ENCODE data around the gene CNOT6. TPM values are rescaled to one million over a fixed set of nuclear protein-coding genes. Genes with fewer than 3 reads are reported as not detected.

The CNOT6 gene
- polyA plus RNA-seq, 1 of the 3 experiments (the other 2 are of a cell fraction): 17.1 TPM

- ChIA-PET POLR2A (no interaction called here), CTCF (no interaction called here)
- H3F3A ChIP-seq (replicated peaks; ENCODE audit: insufficient read depth): no peaks in the 10 kb centered on the region
- no peaks in the 10 kb centered on the region for H3K36me3 ChIP-seq (replicated peaks in 1 of 2; ENCODE audit: control insufficient read depth in 1 of 2, insufficient read depth in 2 of 2, low read length in 1 of 2)
- no peak overlapping the region for H3K4me2 ChIP-seq
- H3K9ac ChIP-seq: no peak overlapping the region
- peaks cover 85% of the 10 kb centered on the region for H4K20me1 ChIP-seq (ENCODE audit: insufficient read depth)
- H3K9me2 ChIP-seq: no peaks in the 10 kb centered on the region
- H2AFZ ChIP-seq (ENCODE audit: low read depth): no peak overlapping the region
- H3K27ac ChIP-seq (ENCODE audit: low read depth in 2 of 2, low read length in 1 of 2): no peak overlapping the region
- 94% methylated on average over 5 of the region's 5 CpGs for WGBS (ENCODE audit: low lambda C conversion rate)
- no peaks in the 10 kb centered on the region for H3K9me3 ChIP-seq
- H3K27me3 ChIP-seq (ENCODE audit: insufficient read depth): no peaks in the 10 kb centered on the region
- no peaks in the 10 kb centered on the region for H3K4me1 ChIP-seq (ENCODE audit: control insufficient read depth in 1 of 2, insufficient read depth in 2 of 2, low read depth in 1 of 2, low read length in 1 of 2)
- no peak for TF ChIP-seq EP300 (IDR thresholded peaks at IDR 0.05; ENCODE audit: borderline replicate concordance in 1 of 2, low read depth in 1 of 2, low read length in 1 of 2)
- no peak for TF ChIP-seq YY1 (IDR thresholded peaks at IDR 0.05; ENCODE audit: low read depth)
- no peak for TF ChIP-seq TCF12 (IDR thresholded peaks at IDR 0.05)
- TF ChIP-seq USF1 (IDR thresholded peaks at IDR 0.05; ENCODE audit: borderline replicate concordance, low read depth): no peak
- no peak overlapping the region for H3K4me3 ChIP-seq (ENCODE audit: low read depth in 2 of 2, low read length in 1 of 2)
- DNase-seq: no peak
- H3K79me2 ChIP-seq (ENCODE audit: insufficient read depth): peaks cover 99% of the 10 kb centered on the region
Observed at GRCh38 chr5:180516440-180516839, 22.3 kb downstream of the CNOT6 start.

DNA sequence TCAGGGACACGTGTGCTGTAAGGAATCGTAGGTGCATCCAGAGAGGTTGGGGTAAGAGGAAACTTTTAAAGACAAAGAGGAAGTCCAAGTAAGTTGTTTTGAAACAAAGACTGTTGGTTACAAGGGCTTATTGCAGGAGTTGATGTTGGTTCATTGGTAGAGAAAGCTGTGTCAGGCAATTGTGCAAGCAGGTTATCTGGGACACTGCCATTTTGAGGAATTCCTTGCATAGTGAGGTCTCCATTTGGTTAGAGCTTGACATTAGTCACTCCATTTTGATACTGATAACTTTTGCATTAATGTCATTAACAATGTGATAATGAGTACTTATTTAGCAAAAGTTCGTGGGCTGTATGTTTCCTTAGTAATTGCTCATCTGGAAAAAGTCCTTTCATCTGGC, 24.9 kb downstream of the CNOT6 start:
- H3K27ac ChIP-seq (ENCODE audit: low read depth in 2 of 2, low read length in 1 of 2): no peak overlapping the region
- peaks cover 0 to 10% of the 10 kb centered on the region in 2 experiments; a peak in 2 of 4 replicates for H3K4me1 ChIP-seq (ENCODE audit: control insufficient read depth in 1 of 2, insufficient read depth in 2 of 2, low read depth in 1 of 2, low read length in 1 of 2)
- H3F3A ChIP-seq (replicated peaks; ENCODE audit: insufficient read depth): no peaks in the 10 kb centered on the region
- peaks cover 90% of the 10 kb centered on the region for H4K20me1 ChIP-seq (ENCODE audit: insufficient read depth)
- no peak overlapping the region for H3K9ac ChIP-seq
- H3K79me2 ChIP-seq (ENCODE audit: insufficient read depth): peaks cover 99% of the 10 kb centered on the region
- no peaks in the 10 kb centered on the region for H3K27me3 ChIP-seq (ENCODE audit: insufficient read depth)
- TF ChIP-seq, protein P1, sequence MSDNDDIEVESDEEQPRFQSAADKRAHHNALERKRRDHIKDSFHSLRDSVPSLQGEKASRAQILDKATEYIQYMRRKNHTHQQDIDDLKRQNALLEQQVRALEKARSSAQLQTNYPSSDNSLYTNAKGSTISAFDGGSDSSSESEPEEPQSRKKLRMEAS (IDR thresholded peaks at IDR 0.05; ENCODE audit: low read depth): no peak
- TF ChIP-seq ELF1 (IDR thresholded peaks at IDR 0.05): no peak
- TF ChIP-seq GATA2 (CRISPR knock-in tag; IDR thresholded peaks at IDR 0.05): no peak
- TF ChIP-seq MEF2A (IDR thresholded peaks at IDR 0.05; ENCODE audit: borderline replicate concordance, low read depth): no peak
- no peak for TF ChIP-seq TAF1 (IDR thresholded peaks at IDR 0.05; ENCODE audit: borderline replicate concordance, low read depth, low read length)
- TF ChIP-seq TEAD4 (IDR thresholded peaks at IDR 0.05; ENCODE audit: borderline replicate concordance, insufficient read depth): no peak
- no peak overlapping the region for H2AFZ ChIP-seq (ENCODE audit: low read depth)
- no peak overlapping the region for H3K4me2 ChIP-seq
- ChIA-PET POLR2A (no interaction called here), CTCF (no interaction called here)
- no peaks in the 10 kb centered on the region for H3K9me2 ChIP-seq
- WGBS (ENCODE audit: low lambda C conversion rate): 92% methylated on average over 3 of the region's 3 CpGs
- DNase-seq: no peak
- no peak overlapping the region for H3K4me3 ChIP-seq (ENCODE audit: low read depth in 2 of 2, low read length in 1 of 2)
- no peaks in the 10 kb centered on the region for H3K9me3 ChIP-seq
- H3K36me3 ChIP-seq (replicated peaks in 1 of 2; ENCODE audit: control insufficient read depth in 1 of 2, insufficient read depth in 2 of 2, low read length in 1 of 2): no peaks in the 10 kb centered on the region

DNA sequence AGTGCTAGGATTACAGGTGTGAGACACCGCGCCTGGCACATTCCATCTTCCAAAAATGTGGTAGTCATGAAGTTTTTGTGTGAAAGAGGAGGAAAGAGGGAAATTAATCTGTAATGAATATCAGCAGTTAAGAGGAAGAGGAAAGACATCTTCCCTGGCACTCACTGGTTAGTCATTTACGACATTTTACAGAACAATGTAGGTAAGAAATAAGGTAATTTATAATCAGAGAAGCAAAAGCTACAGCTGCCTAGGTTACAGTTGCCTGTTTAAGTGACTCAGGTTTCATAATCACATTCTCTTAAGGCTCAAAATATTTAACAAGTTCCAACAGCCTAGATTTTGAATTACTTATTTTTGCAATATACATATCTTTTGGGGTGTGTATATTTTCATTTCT, 26.9 kb downstream of the CNOT6 start:
- Histone ChIP-seq H2AFZ (ENCODE audit: low read depth) (no peak overlapping the region), H3F3A (replicated peaks; ENCODE audit: insufficient read depth) (no peaks in the 10 kb centered on the region), H3K27ac (ENCODE audit: low read depth in 2 of 2, low read length in 1 of 2) (no peak overlapping the region), H3K9me3 (no peaks in the 10 kb centered on the region), H3K4me2 (no peak overlapping the region), H3K4me1 (ENCODE audit: control insufficient read depth in 1 of 2, insufficient read depth in 2 of 2, low read depth in 1 of 2, low read length in 1 of 2) (peaks cover 0 to 11% of the 10 kb centered on the region in 2 experiments; a peak in 2 of 4 replicates), H3K9me2 (no peaks in the 10 kb centered on the region), H3K79me2 (ENCODE audit: insufficient read depth) (peaks cover 99% of the 10 kb centered on the region), H3K27me3 (ENCODE audit: insufficient read depth) (no peaks in the 10 kb centered on the region), H3K36me3 (replicated peaks in 1 of 2; ENCODE audit: control insufficient read depth in 1 of 2, insufficient read depth in 2 of 2, low read length in 1 of 2) (no peaks in the 10 kb centered on the region), H3K9ac (no peak overlapping the region), H4K20me1 (ENCODE audit: insufficient read depth) (peaks cover 92% of the 10 kb centered on the region), H3K4me3 (ENCODE audit: low read depth in 2 of 2, low read length in 1 of 2) (no peak overlapping the region)
- ChIA-PET CTCF (interaction anchor here (0.6 kb wide), 1 partner anchor 127 kb away, joined by 3 read pairs; no protein-coding TSS in a partner anchor), POLR2A (no interaction called here)
- 100% methylated on average over 3 of the region's 3 CpGs for WGBS (ENCODE audit: low lambda C conversion rate)
- no peak for DNase-seq
- TF ChIP-seq GATA2 (CRISPR knock-in tag; IDR thresholded peaks at IDR 0.05) (no peak), FOXJ3 (CRISPR knock-in tag; IDR thresholded peaks at IDR 0.05) (no peak), NRF1 (IDR thresholded peaks at IDR 0.05; ENCODE audit: low read depth, low read length) (no peak), REST (IDR thresholded peaks at IDR 0.05; ENCODE audit: low read depth, low read length) (no peak), ELF1 (IDR thresholded peaks at IDR 0.05) (no peak), SMC3 (IDR thresholded peaks at IDR 0.05; ENCODE audit: low read depth, low read length) (no peak), TCF12 (IDR thresholded peaks at IDR 0.05) (no peak), ZBTB33 (IDR thresholded peaks at IDR 0.05; ENCODE audit: borderline replicate concordance, low read depth) (no peak)
